B cell (primary cell): ENCODE measurements around the gene SMARCD2.

ENCODE experiments used
- EZH2 ChIP-seq: IDR thresholded peaks from 2 replicates; pipeline ENCODE4 v1.6.1; 2012; ENCODE audit warnings: borderline replicate concordance, low read depth, mild to moderate bottlenecking, moderate library complexity, low read length; ENCODE audit not compliant: insufficient read depth, poor library complexity, severe bottlenecking
- TF ChIP-seq, protein P1 (sequence below): fragments of 200-600 bp; IDR thresholded peaks from one replicate; pipeline ENCODE4 v1.8.0; 2022; ENCODE audit warnings: antibody characterized with exemption, mild to moderate bottlenecking

DNA sequence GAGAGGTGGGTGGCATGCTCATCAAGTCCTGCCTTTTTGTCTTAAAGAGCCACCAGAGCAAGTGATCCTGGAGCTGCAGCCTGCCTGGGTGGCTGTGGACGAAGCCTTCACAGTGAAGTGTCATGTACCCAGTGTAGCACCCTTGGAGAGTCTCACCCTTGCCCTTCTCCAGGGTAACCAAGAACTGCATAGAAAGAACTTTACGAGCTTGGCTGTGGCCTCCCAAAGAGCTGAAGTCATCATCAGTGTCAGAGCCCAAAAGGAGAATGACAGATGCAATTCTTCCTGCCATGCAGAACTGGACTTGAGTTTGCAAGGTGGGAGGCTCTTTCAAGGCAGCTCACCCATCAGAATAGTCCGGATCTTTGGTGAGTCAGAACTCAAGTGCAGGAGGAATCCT lies 16.8 kb upstream of the SMARCD2 start:
- TF ChIP-seq, protein P1, sequence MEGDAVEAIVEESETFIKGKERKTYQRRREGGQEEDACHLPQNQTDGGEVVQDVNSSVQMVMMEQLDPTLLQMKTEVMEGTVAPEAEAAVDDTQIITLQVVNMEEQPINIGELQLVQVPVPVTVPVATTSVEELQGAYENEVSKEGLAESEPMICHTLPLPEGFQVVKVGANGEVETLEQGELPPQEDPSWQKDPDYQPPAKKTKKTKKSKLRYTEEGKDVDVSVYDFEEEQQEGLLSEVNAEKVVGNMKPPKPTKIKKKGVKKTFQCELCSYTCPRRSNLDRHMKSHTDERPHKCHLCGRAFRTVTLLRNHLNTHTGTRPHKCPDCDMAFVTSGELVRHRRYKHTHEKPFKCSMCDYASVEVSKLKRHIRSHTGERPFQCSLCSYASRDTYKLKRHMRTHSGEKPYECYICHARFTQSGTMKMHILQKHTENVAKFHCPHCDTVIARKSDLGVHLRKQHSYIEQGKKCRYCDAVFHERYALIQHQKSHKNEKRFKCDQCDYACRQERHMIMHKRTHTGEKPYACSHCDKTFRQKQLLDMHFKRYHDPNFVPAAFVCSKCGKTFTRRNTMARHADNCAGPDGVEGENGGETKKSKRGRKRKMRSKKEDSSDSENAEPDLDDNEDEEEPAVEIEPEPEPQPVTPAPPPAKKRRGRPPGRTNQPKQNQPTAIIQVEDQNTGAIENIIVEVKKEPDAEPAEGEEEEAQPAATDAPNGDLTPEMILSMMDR, result no peak
- TF ChIP-seq EZH2, result no peak
